Breast epithelium (tissue), 4 donors: ENCODE results near the gene OR2AG1. TPM values are rescaled to one million over a fixed set of nuclear protein-coding genes. Genes with fewer than 3 reads are reported as not detected.

Source experiments
- DNase-seq, 2 donors: peaks; one replicate each; pipeline ENCODE4 v3.0.0-alpha.2; 2019; ENCODE audit warnings: low spot score in 2 of 2
- H3K27ac ChIP-seq, 2 donors: fragments of 200-600 bp; sonication (generic) in 1 of 2; one replicate each; pipeline ENCODE4 v1.5.1; 2016 to 2019; ENCODE audit warnings: mild to moderate bottlenecking in 1 of 2
- H3K27me3 ChIP-seq, 2 donors: fragments of 200-600 bp; sonication (generic) in 1 of 2; one replicate each; pipeline versions ENCODE4 v1.5.1 to v1.6.0; 2017 to 2019; ENCODE audit warnings: control low read depth in 1 of 2, mild to moderate bottlenecking in 1 of 2
- H3K36me3 ChIP-seq: fragments of 200-600 bp; one replicate; pipeline ENCODE4 v1.5.1; 2019
- H3K4me1 ChIP-seq, 2 donors: fragments of 200-600 bp; sonication (generic); one replicate each; pipeline ENCODE4 v1.5.1; 2016 to 2019; ENCODE audit warnings: control low read depth in 1 of 2
- H3K4me3 ChIP-seq, 3 donors: fragments of 200-600 bp; sonication (generic); 1 replicate in 2 of 3; 2 replicates in 1 of 3; pipeline ENCODE4 v1.5.1; 2016 to 2019; ENCODE audit warnings: mild to moderate bottlenecking in 3 of 3, moderate library complexity in 2 of 3
- H3K9me3 ChIP-seq, 2 donors: fragments of 200-600 bp; sonication (generic) in 1 of 2; one replicate each; pipeline ENCODE4 v1.5.1; 2016 to 2019; ENCODE audit warnings: control low read depth in 1 of 2
- POLR2A ChIP-seq: fragments of 450-650 bp; IDR thresholded peaks from one replicate; pipeline ENCODE4 v1.6.1; 2016; ENCODE audit warnings: antibody characterized with exemption, mild to moderate bottlenecking, moderate library complexity
- POLR2AphosphoS5 ChIP-seq, 3 donors: sonication (generic); formaldehyde crosslinking; IDR thresholded peaks; one replicate each; pipeline ENCODE4 v1.6.1; 2017; ENCODE audit warnings: antibody characterized with exemption in 3 of 3
- intact Hi-C: fragments of 100-400 bp; cut with DNase I; formaldehyde crosslinking; loops from one replicate; pipeline ENCODE4 v1.15.1; 2023; ENCODE audit warnings: low total_unique reads
- total RNA-seq, 3 donors: library from RNA; depleted of rRNA; stranded (reverse); fragments of >200 nt; gene quantifications; one replicate each; pipeline ENCODE4 v1.1.0, GENCODE V29; 2016
- TF ChIP-seq, protein P1 (sequence below), 3 donors: fragments of 450-650 bp; IDR thresholded peaks; one replicate each; pipeline ENCODE4 v1.5.1; 2016 to 2017; ENCODE audit warnings: antibody characterized with exemption in 3 of 3, mild to moderate bottlenecking in 3 of 3, moderate library complexity in 3 of 3

Gene OR2AG1
- total RNA-seq, 3 donors from 2014 or later = not detected

DNA sequence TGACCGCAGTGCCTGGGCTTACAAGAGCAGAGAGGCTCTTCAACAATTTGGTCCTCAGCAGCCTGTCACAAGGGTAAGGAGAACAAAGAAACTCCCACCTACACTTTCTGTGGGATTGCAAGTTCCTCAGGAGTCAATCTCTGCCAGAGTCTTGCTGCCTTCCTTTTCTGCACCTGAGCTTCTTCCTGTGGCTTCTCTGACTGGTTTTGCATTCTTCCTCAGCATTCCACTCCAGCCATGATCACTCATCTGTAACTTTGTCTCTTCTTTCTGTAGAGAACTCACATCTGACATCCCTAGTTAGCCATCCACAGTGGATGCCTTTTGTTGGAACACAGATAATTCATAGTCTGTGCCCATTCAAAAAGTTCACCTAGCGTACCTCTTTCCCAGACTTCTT, 30.8 kb downstream of the OR2AG1 start:
- no peaks in the 10 kb centered on the region for H3K4me1 ChIP-seq
- intact Hi-C loops = no loop called here
- no peak for TF ChIP-seq POLR2AphosphoS5 (IDR thresholded peaks at IDR 0.05)
- no peak for TF ChIP-seq POLR2A
- TF ChIP-seq, protein P1, sequence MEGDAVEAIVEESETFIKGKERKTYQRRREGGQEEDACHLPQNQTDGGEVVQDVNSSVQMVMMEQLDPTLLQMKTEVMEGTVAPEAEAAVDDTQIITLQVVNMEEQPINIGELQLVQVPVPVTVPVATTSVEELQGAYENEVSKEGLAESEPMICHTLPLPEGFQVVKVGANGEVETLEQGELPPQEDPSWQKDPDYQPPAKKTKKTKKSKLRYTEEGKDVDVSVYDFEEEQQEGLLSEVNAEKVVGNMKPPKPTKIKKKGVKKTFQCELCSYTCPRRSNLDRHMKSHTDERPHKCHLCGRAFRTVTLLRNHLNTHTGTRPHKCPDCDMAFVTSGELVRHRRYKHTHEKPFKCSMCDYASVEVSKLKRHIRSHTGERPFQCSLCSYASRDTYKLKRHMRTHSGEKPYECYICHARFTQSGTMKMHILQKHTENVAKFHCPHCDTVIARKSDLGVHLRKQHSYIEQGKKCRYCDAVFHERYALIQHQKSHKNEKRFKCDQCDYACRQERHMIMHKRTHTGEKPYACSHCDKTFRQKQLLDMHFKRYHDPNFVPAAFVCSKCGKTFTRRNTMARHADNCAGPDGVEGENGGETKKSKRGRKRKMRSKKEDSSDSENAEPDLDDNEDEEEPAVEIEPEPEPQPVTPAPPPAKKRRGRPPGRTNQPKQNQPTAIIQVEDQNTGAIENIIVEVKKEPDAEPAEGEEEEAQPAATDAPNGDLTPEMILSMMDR (IDR thresholded peaks at IDR 0.05) = no peak
- no peak for DNase-seq
- no peaks in the 10 kb centered on the region for H3K9me3 ChIP-seq
- no peak overlapping the region for H3K4me3 ChIP-seq
- no peak overlapping the region for H3K27ac ChIP-seq
- no peaks in the 10 kb centered on the region for H3K27me3 ChIP-seq
- no peaks in the 10 kb centered on the region for H3K36me3 ChIP-seq

DNA sequence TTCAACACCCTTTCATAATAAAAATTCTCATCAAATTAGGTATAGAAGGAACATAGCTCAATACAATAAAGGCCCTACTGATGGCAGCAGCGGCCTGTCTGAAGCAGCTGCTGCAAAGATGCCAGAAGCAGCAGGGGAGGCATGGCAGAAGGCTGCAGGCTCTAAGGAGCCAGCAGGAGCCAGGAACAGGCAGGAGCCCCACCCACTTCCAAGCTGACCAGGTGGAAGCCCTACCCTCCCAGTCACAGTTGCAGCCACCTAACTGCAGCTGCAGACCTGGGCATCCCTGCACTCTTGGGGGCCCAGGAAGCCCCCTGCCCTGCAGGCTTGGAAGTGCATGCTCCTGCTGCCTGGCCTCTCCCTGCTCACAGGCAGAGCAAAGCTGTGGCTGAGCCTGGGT, 34.9 kb downstream of the OR2AG1 start:
- Histone ChIP-seq H3K27ac (no peak overlapping the region), H3K4me3 (no peak overlapping the region), H3K27me3 (no peaks in the 10 kb centered on the region), H3K36me3 (no peaks in the 10 kb centered on the region), H3K9me3 (peaks cover 0 to 4% of the 10 kb centered on the region in 2 donors), H3K4me1 (no peaks in the 10 kb centered on the region)
- TF ChIP-seq POLR2A = no peak
- TF ChIP-seq, protein P1 (IDR thresholded peaks at IDR 0.05) = no peak
- TF ChIP-seq POLR2AphosphoS5 (IDR thresholded peaks at IDR 0.05) = no peak
- DNase-seq = no peak
- intact Hi-C loops = no loop called here

DNA sequence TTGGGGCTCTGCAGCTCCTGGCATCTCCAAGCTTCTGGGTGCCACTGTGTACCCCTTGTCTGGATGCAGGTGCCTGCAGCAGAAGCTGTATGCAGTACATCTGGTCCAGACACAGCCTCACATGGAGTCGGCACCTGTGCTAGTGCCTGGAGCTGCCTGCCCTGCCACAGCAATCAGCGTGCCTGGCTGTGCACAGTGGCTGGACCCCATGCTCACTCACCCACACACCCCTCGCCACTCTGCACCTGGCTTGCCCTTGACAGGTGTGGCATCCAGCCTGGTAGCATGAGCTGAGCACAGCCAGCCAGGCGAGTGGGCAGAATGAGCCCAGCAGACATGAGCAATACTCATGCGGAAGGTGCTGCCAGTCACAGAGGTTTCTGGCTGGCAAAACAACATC, 36.1 kb downstream of the OR2AG1 start:
- Histone ChIP-seq H3K9me3 (peaks cover 0 to 4% of the 10 kb centered on the region in 2 donors), H3K27ac (no peak overlapping the region), H3K4me1 (no peaks in the 10 kb centered on the region), H3K4me3 (no peak overlapping the region), H3K36me3 (no peaks in the 10 kb centered on the region), H3K27me3 (no peaks in the 10 kb centered on the region)
- intact Hi-C loops = no loop called here
- TF ChIP-seq, protein P1 (IDR thresholded peaks at IDR 0.05) = no peak
- TF ChIP-seq POLR2AphosphoS5 (IDR thresholded peaks at IDR 0.05) (no peak), POLR2A (no peak)
- DNase-seq = no peak

DNA sequence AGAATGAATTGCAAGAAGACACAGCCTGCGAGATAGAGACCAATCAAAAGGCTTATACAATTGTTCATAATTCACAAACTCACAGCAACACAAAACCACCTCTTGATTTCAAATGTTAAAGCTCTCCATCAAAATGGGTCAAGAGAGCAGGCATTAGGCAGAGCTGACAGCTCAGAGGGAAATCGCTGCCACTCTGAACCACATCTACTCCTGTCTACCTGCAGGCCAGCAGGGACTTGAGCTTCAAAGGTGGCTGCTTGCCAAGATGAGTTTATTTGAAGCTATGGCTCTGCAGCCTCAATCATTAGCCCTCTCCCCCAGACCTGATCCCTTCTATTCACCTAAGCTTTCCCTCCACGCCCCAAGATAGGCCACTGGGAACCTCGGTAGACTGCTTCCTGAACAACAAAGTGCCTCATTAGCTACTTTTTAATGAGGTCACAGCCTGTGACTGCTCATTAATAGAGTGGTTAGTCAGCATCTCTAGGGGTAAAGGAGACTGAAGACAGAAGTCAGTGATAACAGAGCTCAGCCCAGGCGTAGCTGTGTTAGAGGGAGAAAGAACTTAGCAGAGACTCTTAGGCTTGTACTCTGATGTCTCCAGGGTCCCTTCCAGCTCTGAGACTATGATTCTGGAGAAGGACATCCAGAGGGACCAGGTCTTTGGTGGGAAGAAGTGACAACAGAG, 41.5 kb downstream of the OR2AG1 start:
- Histone ChIP-seq H3K27ac (no peak overlapping the region), H3K36me3 (no peaks in the 10 kb centered on the region), H3K9me3 (peaks cover 0 to 4% of the 10 kb centered on the region in 2 donors), H3K4me1 (no peaks in the 10 kb centered on the region), H3K27me3 (no peaks in the 10 kb centered on the region), H3K4me3 (no peak overlapping the region)
- TF ChIP-seq POLR2A = no peak
- TF ChIP-seq, protein P1 (IDR thresholded peaks at IDR 0.05) = no peak
- intact Hi-C loops = no loop called here
- no peak for DNase-seq

DNA sequence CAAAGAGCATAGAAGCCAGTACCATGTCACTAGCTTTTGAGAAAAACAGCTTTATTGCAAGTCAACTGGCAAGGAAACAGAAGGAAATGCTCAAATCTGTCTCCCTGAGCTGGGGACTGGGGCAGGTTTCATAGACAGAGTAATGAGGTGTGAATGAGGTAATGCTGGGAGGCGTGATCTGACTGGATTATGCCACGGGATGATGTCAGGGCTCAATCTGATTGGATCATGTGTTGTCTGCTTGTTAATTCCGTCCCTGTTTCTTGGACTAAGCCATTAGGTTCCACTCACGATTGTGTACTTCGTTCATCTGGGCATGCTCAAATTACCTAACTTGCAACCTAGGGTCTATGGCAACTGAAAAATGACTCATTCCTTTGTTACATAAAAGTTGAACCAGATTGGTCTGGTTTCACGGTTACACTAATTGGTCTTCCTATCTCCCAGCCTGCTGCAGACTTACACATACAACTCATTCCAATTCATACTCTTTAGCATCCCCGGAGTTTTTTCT, 42.5 kb downstream of the OR2AG1 start:
- Histone ChIP-seq H3K36me3 (no peaks in the 10 kb centered on the region), H3K4me1 (no peaks in the 10 kb centered on the region), H3K9me3 (peaks cover 0 to 4% of the 10 kb centered on the region in 2 donors), H3K4me3 (no peak overlapping the region), H3K27me3 (no peaks in the 10 kb centered on the region), H3K27ac (no peak overlapping the region)
- intact Hi-C loops = no loop called here
- DNase-seq = no peak
- TF ChIP-seq, protein P1 (IDR thresholded peaks at IDR 0.05) = no peak
- TF ChIP-seq POLR2A (no peak), POLR2AphosphoS5 (IDR thresholded peaks at IDR 0.05) (no peak)
